PC-3 (cell line): ENCODE data around the gene RANBP10. TPM values are rescaled to one million over a fixed set of nuclear protein-coding genes. Genes with fewer than 3 reads are reported as not detected.

ENCODE experiments used
- ATAC-seq: fragments of 200-7000 bp; cut with Tn5 transposase; 2 replicates; pipeline ENCODE4 v1.9.1; 2020; ENCODE audit warnings: mild to moderate bottlenecking, moderate library complexity
- BruUV-seq: library from RNA; stranded (reverse); fragments of 400-500 nt; replicated peaks from 2 replicates; lab custom pipeline; 2021; lab: Mats Ljungman, UMichigan
- CTCF ChIA-PET: fragments of 300-600 bp; sonication (Branson Sonifier 250); formaldehyde crosslinking; loops from one replicate; lab custom pipeline; 2022; ENCODE audit warnings: antibody characterized with exemption; lab: Charles Lee
- POLR2A ChIA-PET: fragments of 300-600 bp; sonication (Branson Sonifier 250); formaldehyde crosslinking; loops from one replicate; lab custom pipeline; 2022; ENCODE audit warnings: antibody characterized with exemption; ENCODE audit not compliant: unreplicated experiment; lab: Charles Lee
- DNase-seq: peaks from one replicate; pipeline ENCODE4 v3.0.0-alpha.2; 2015
- H2AFZ ChIP-seq: fragments of 300-600 bp; sonication (generic); 2 replicates; pipeline ENCODE4 v1.6.0; 2016; ENCODE audit warnings: antibody characterized with exemption, low read length
- H3F3A ChIP-seq: fragments of 300-600 bp; sonication (generic); one replicate; pipeline ENCODE4 v1.6.0; 2017; ENCODE audit warnings: antibody characterized with exemption, low read length, control low read depth, mild to moderate bottlenecking; ENCODE audit not compliant: unreplicated experiment
- H3K27ac ChIP-seq: fragments of 300-600 bp; sonication (generic); 2 replicates; pipeline ENCODE4 v1.5.1; 2016; ENCODE audit warnings: mild to moderate bottlenecking, low read length
- H3K27me3 ChIP-seq: fragments of 300-600 bp; sonication (generic); 2 replicates; pipeline ENCODE4 v1.6.1; 2016; ENCODE audit warnings: low read length, mixed read lengths
- H3K36me3 ChIP-seq: fragments of 300-600 bp; sonication (generic); 2 replicates; pipeline ENCODE4 v1.6.1; 2016; ENCODE audit warnings: low read depth, mixed run types, low read length, mixed read lengths
- H3K4me1 ChIP-seq: fragments of 300-600 bp; sonication (generic); 2 replicates; pipeline ENCODE4 v1.5.1; 2016; ENCODE audit warnings: low read length; ENCODE audit not compliant: insufficient read depth
- H3K4me2 ChIP-seq: fragments of 300-600 bp; sonication (generic); 2 replicates; pipeline ENCODE4 v1.6.0; 2016; ENCODE audit warnings: low read length
- H3K4me3 ChIP-seq: fragments of 300-600 bp; sonication (generic); 2 replicates; pipeline ENCODE4 v1.5.1; 2016; ENCODE audit warnings: mild to moderate bottlenecking, low read length, mixed read lengths
- H3K79me2 ChIP-seq: fragments of 300-600 bp; sonication (generic); 2 replicates; pipeline ENCODE4 v1.6.1; 2017; ENCODE audit warnings: low read length, mixed read lengths
- H3K9ac ChIP-seq: fragments of 300-600 bp; sonication (generic); 2 replicates; pipeline ENCODE4 v1.6.0; 2016; ENCODE audit warnings: mild to moderate bottlenecking, low read length
- H3K9me2 ChIP-seq: fragments of 300-600 bp; sonication (generic); replicated peaks from 2 replicates; pipeline ENCODE4 v1.6.1; 2016; ENCODE audit warnings: mixed run types, low read length, mixed read lengths
- H3K9me3 ChIP-seq: fragments of 300-600 bp; sonication (generic); 2 replicates; pipeline ENCODE4 v1.6.1; 2016; ENCODE audit warnings: low read length, mixed read lengths
- H4K20me1 ChIP-seq: fragments of 300-600 bp; sonication (generic); 2 replicates; pipeline ENCODE4 v1.6.1; 2016; ENCODE audit warnings: low read length, mixed read lengths
- EZH2 ChIP-seq: fragments of 300-600 bp; sonication (generic); IDR thresholded peaks from one replicate; pipeline ENCODE4 v1.6.1; 2017; ENCODE audit warnings: antibody characterized with exemption, mild to moderate bottlenecking, low read length; ENCODE audit not compliant: unreplicated experiment
- EZH2phosphoT487 ChIP-seq: fragments of 300-600 bp; sonication (generic); IDR thresholded peaks from 2 replicates; pipeline ENCODE4 v1.6.1; 2018; ENCODE audit warnings: mild to moderate bottlenecking, antibody characterized with exemption, low read length, borderline replicate concordance
- intact Hi-C: fragments of 100-400 bp; cut with micrococcal nuclease; formaldehyde crosslinking; loops from 2 replicates; pipeline ENCODE4 v1.9.0; 2023
- total RNA-seq: library from RNA; depleted of rRNA; stranded (reverse); fragments of >200 nt; gene quantifications from 2 replicates; pipeline ENCODE4 v1.2.3, GENCODE V29; 2014
- TF ChIP-seq, protein P1 (sequence below): fragments of 300-600 bp; sonication (generic); conservative IDR thresholded peaks from 2 replicates; pipeline ENCODE4 v1.5.1; 2017; ENCODE audit warnings: antibody characterized with exemption, low read depth, mild to moderate bottlenecking, low read length

RANBP10 gene
- total RNA-seq, 1 experiment from 2014 or later: 5.5 TPM

DNA sequence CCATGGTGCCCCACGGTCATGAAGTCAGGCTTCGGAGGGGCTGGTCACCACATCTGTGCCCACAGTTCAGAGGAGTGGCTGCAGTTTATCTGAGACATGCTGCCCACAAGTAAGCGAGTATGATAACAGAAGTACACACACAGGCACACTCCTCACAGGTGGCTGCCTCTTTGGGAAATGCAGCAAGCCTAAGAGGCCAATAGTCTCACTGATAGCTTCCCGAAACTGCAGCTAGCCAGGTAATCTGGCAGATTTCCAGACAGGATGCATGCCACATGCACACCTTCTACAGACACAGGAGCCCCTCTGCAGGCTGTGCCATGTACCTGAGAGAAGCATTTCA lies 74.6 kb downstream of the RANBP10 start:
- Histone ChIP-seq H3K27me3 (no peaks in the 10 kb centered on the region), H3K27ac (no peak overlapping the region), H3K79me2 (no peaks in the 10 kb centered on the region), H3K9me3 (no peaks in the 10 kb centered on the region), H3K9me2 (no peaks in the 10 kb centered on the region), H4K20me1 (no peaks in the 10 kb centered on the region), H3K9ac (no peak overlapping the region), H3K4me2 (no peak overlapping the region), H3K36me3 (no peaks in the 10 kb centered on the region; the same call in 1 of the 2 replicates), H2AFZ (no peak overlapping the region), H3F3A (no peaks in the 10 kb centered on the region), H3K4me3 (no peak overlapping the region), H3K4me1 (no peaks in the 10 kb centered on the region)
- CTCF ChIA-PET: no interaction called here
- POLR2A ChIA-PET: no interaction called here
- ATAC-seq (no peak), DNase-seq (no peak)
- no peak for TF ChIP-seq EZH2
- no TSS peak for BruUV-seq
- intact Hi-C loops: no loop called here

DNA sequence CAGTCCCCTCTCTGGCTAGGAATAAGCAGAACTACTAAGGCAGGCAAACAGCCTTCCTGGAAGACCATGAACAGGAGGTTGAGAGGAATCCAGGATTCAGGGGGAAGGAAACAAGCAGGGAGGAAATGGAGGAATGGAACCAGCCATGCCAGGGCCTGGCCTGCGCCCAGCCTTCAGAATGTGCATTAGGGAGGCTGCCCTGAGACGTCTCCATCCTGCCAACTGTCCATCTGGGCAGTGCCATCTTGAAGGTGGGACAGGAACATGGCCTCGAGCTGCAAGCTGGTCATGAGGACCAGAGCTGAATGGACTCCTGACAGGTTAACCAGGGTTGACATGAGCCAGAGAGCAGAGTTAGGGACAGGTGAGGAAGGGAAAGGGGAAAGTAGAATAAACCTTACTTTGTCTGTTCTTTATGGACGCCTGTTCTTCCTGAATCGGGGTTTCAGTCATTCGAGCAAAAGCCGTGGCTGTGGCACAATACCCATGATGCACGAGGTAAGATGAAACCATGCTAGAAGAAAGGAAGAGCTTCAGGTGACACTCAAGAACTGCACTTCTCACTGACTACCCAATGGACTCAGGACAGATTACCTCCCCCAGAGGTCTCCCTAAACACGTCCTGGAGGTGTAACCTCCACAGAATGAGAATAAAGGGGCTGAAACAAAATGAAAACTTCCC lies 75.1 kb downstream of the RANBP10 start:
- Histone ChIP-seq H3K27me3 (no peaks in the 10 kb centered on the region), H3K4me2 (no peak overlapping the region), H3K4me1 (no peaks in the 10 kb centered on the region), H3F3A (no peaks in the 10 kb centered on the region), H4K20me1 (no peaks in the 10 kb centered on the region), H2AFZ (no peak overlapping the region), H3K79me2 (no peaks in the 10 kb centered on the region), H3K9me3 (no peaks in the 10 kb centered on the region), H3K36me3 (no peaks in the 10 kb centered on the region; the same call in 1 of the 2 replicates), H3K4me3 (no peak overlapping the region), H3K9me2 (no peaks in the 10 kb centered on the region), H3K9ac (no peak overlapping the region), H3K27ac (no peak overlapping the region)
- ChIA-PET POLR2A (no interaction called here), CTCF (no interaction called here)
- TF ChIP-seq EZH2: no peak
- TF ChIP-seq, protein P1, sequence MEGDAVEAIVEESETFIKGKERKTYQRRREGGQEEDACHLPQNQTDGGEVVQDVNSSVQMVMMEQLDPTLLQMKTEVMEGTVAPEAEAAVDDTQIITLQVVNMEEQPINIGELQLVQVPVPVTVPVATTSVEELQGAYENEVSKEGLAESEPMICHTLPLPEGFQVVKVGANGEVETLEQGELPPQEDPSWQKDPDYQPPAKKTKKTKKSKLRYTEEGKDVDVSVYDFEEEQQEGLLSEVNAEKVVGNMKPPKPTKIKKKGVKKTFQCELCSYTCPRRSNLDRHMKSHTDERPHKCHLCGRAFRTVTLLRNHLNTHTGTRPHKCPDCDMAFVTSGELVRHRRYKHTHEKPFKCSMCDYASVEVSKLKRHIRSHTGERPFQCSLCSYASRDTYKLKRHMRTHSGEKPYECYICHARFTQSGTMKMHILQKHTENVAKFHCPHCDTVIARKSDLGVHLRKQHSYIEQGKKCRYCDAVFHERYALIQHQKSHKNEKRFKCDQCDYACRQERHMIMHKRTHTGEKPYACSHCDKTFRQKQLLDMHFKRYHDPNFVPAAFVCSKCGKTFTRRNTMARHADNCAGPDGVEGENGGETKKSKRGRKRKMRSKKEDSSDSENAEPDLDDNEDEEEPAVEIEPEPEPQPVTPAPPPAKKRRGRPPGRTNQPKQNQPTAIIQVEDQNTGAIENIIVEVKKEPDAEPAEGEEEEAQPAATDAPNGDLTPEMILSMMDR: no peak
- TF ChIP-seq EZH2phosphoT487: no peak
- intact Hi-C loops: no loop called here
- ATAC-seq (no peak), DNase-seq (no peak)
- BruUV-seq: no TSS peak

DNA sequence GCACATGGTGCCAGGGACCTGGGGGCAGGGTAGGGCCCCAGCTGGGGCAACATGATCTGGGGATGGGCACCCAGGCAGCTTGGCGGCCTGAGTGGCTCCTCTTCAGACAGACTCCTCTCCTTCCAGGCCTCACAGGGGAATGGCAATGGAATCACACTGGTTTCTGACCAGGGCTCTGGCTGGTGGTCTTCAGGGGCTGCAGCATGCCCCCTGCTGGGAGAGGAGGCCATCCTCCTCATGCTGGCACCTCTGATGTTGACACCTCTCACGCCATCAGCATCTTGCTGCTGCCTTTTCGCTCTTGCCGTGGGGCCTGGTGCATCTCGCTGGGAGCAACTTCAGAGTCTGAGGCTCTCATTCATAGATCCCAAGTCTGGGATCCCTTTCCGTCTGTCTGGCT lies 76.0 kb downstream of the RANBP10 start:
- POLR2A ChIA-PET: no interaction called here
- BruUV-seq: no TSS peak

More for the DNA sequence above, 76.0 kb downstream of the RANBP10 start:
- DNase-seq: no peak
- Histone ChIP-seq H2AFZ (no peak overlapping the region), H3K4me3 (no peak overlapping the region), H3K36me3 (no peaks in the 10 kb centered on the region; the same call in 1 of the 2 replicates), H3K9me3 (no peaks in the 10 kb centered on the region), H3K4me2 (no peak overlapping the region), H3K4me1 (no peaks in the 10 kb centered on the region), H3K79me2 (no peaks in the 10 kb centered on the region), H3F3A (no peaks in the 10 kb centered on the region), H3K9ac (no peak overlapping the region), H4K20me1 (no peaks in the 10 kb centered on the region), H3K9me2 (no peaks in the 10 kb centered on the region), H3K27me3 (no peaks in the 10 kb centered on the region), H3K27ac (no peak overlapping the region)
- TF ChIP-seq EZH2: no peak
- TF ChIP-seq, protein P1: no peak
- intact Hi-C loops: no loop called here
- CTCF ChIA-PET: no interaction called here
- no peak for ATAC-seq
